Gastrocnemius medialis (tissue), 4 donors: Measurements from ENCODE around the gene RBM19. TPM values are rescaled to one million over a fixed set of nuclear protein-coding genes. Genes with fewer than 3 reads are reported as not detected.

Experiments
- ATAC-seq, 2 donors: fragments of 150-250 bp; one replicate each; pipeline ENCODE4 v1.9.1; 2016
- DNase-seq, 2 donors: peaks; one replicate each; pipeline ENCODE4 v3.0.0-alpha.2; 2019
- H3K27ac ChIP-seq, 4 donors: fragments of 200-600 bp; sonication (generic); 1 replicate in 1 of 4; 2 replicates in 3 of 4; pipeline ENCODE4 v1.5.1; 2016 to 2018; ENCODE audit warnings: mild to moderate bottlenecking in 2 of 4, moderate library complexity in 1 of 4
- H3K27me3 ChIP-seq, 3 donors: fragments of 200-600 bp; sonication (generic) in 2 of 3; 1 replicate in 1 of 3; 2 replicates in 2 of 3; pipeline versions ENCODE4 v1.5.1 to v1.6.0; 2016 to 2019; ENCODE audit warnings: mild to moderate bottlenecking in 1 of 3, moderate library complexity in 1 of 3
- H3K36me3 ChIP-seq, 2 donors: fragments of 200-600 bp; sonication (generic) in 1 of 2; one replicate each; pipeline ENCODE4 v1.5.1; 2017 to 2018
- H3K4me1 ChIP-seq, 2 donors: fragments of 200-600 bp; sonication (generic) in 1 of 2; one replicate each; pipeline ENCODE4 v1.5.1; 2016 to 2017; ENCODE audit warnings: mild to moderate bottlenecking in 2 of 2
- H3K4me3 ChIP-seq, 4 donors: fragments of 200-600 bp; sonication (generic) in 3 of 4; 1 replicate in 1 of 4; 2 replicates in 3 of 4; pipeline ENCODE4 v1.5.1; 2016 to 2019; ENCODE audit warnings: mild to moderate bottlenecking in 2 of 4
- H3K9me3 ChIP-seq, 3 donors: fragments of 200-600 bp; sonication (generic) in 2 of 3; 1 replicate in 1 of 3; 2 replicates in 2 of 3; pipeline ENCODE4 v1.5.1; 2016 to 2019
- CTCF ChIP-seq, 5 experiments: fragments of 450-650 bp in 3 of 5; fragments of 200-600 bp in 2 of 5; sonication (generic) in 2 of 5; IDR thresholded peaks in 4 of 5; conservative IDR thresholded peaks in 1 of 5; 1 replicate in 4 of 5; 2 replicates in 1 of 5; pipeline ENCODE4 v1.5.1; 2016 to 2019; ENCODE audit warnings: antibody characterized with exemption in 5 of 5, mild to moderate bottlenecking in 3 of 5, moderate library complexity in 3 of 5
- POLR2A ChIP-seq, 2 donors: fragments of 450-650 bp; IDR thresholded peaks; one replicate each; pipeline ENCODE4 v1.6.1; 2017; ENCODE audit warnings: antibody characterized with exemption in 2 of 2, mild to moderate bottlenecking in 2 of 2, moderate library complexity in 2 of 2
- in situ Hi-C, 4 donors: fragments of 200-750 bp; cut with MboI; loops; one replicate each; pipeline versions ENCODE4 v1.15.0 to v1.8.0; 2017; ENCODE audit warnings: low sequenced_read_pairs in 4 of 4
- intact Hi-C: fragments of 100-400 bp; cut with DNase I; formaldehyde crosslinking; loops from one replicate; pipeline ENCODE4 v1.15.1; 2023; ENCODE audit warnings: low total_unique reads
- total RNA-seq, 4 donors: library from RNA; depleted of rRNA; stranded (reverse); fragments of >200 nt; gene quantifications; one replicate each; pipeline versions ENCODE4 v1.1.0 to v1.2.3, GENCODE V29; 2016

Gene RBM19
- total RNA-seq, 4 donors from 2014 or later = 21.2 to 28.3 (median 26.8) TPM

GRCh38 chr12:113935459-113935858, 30.7 kb downstream of the RBM19 start:
- Histone ChIP-seq H3K4me1 (peaks cover 0 to 6% of the 10 kb centered on the region in 2 donors), H3K36me3 (peaks cover 0 to 64% of the 10 kb centered on the region in 2 donors), H3K4me3 (no peak overlapping the region), H3K27ac (no peak overlapping the region), H3K27me3 (no peaks in the 10 kb centered on the region), H3K9me3 (no peaks in the 10 kb centered on the region)
- TF ChIP-seq POLR2A (IDR thresholded peaks at IDR 0.05) = no peak
- TF ChIP-seq CTCF (IDR thresholded peaks at IDR 0.05 in 4 of 5, conservative IDR thresholded peaks at IDR 0.05 in 1 of 5) = no peak
- intact Hi-C loops (no loop called here), in situ Hi-C loops (no loop called here)
- no peak for ATAC-seq
- DNase-seq = no peak

GRCh38 chr12:113934946-113935345, 31.2 kb downstream of the RBM19 start:
- Histone ChIP-seq H3K4me1 (peaks cover 0 to 6% of the 10 kb centered on the region in 2 donors), H3K27me3 (no peaks in the 10 kb centered on the region), H3K9me3 (no peaks in the 10 kb centered on the region), H3K36me3 (peaks cover 0 to 59% of the 10 kb centered on the region in 2 donors), H3K27ac (no peak overlapping the region), H3K4me3 (no peak overlapping the region)
- no peak for ATAC-seq
- DNase-seq = no peak
- intact Hi-C loops (no loop called here), in situ Hi-C loops (no loop called here)
- no peak for TF ChIP-seq CTCF (IDR thresholded peaks at IDR 0.05 in 4 of 5, conservative IDR thresholded peaks at IDR 0.05 in 1 of 5)

GRCh38 chr12:113934060-113934814, 31.9 kb downstream of the RBM19 start:
- no peak for TF ChIP-seq CTCF (IDR thresholded peaks at IDR 0.05 in 4 of 5, conservative IDR thresholded peaks at IDR 0.05 in 1 of 5)
- no peak for TF ChIP-seq POLR2A (IDR thresholded peaks at IDR 0.05)
- no peak for ATAC-seq
- intact Hi-C loops = no loop called here
- in situ Hi-C loops = no loop called here
- peaks cover 0 to 6% of the 10 kb centered on the region in 2 donors for H3K4me1 ChIP-seq
- H3K27ac ChIP-seq = no peak overlapping the region
- peaks cover 0 to 52% of the 10 kb centered on the region in 2 donors for H3K36me3 ChIP-seq
- H3K4me3 ChIP-seq = no peak overlapping the region
- no peaks in the 10 kb centered on the region for H3K27me3 ChIP-seq
- DNase-seq = no peak
- no peaks in the 10 kb centered on the region for H3K9me3 ChIP-seq

GRCh38 chr12:113933201-113933786, 32.8 kb downstream of the RBM19 start:
- H3K36me3 ChIP-seq = peaks cover 0 to 43% of the 10 kb centered on the region in 2 donors

GRCh38 chr12:113932381-113933196, 33.5 kb downstream of the RBM19 start:
- TF ChIP-seq POLR2A (IDR thresholded peaks at IDR 0.05) (no peak), CTCF (IDR thresholded peaks at IDR 0.05 in 4 of 5, conservative IDR thresholded peaks at IDR 0.05 in 1 of 5) (no peak)
- no peak for ATAC-seq
- H3K27ac ChIP-seq = no peak overlapping the region
- H3K36me3 ChIP-seq = peaks cover 0 to 36% of the 10 kb centered on the region in 2 donors
- no peaks in the 10 kb centered on the region for H3K9me3 ChIP-seq
- H3K4me3 ChIP-seq = no peak overlapping the region
- in situ Hi-C loops = no loop called here
- H3K4me1 ChIP-seq = peaks cover 0 to 6% of the 10 kb centered on the region in 2 donors
- DNase-seq = peak in 1 of 2 donors; percentile 23
- H3K27me3 ChIP-seq = no peaks in the 10 kb centered on the region
- intact Hi-C loops = no loop called here

More at GRCh38 chr12:113933201-113933786, 32.8 kb downstream of the RBM19 start:
- DNase-seq = no peak
- Histone ChIP-seq H3K27ac (no peak overlapping the region), H3K27me3 (no peaks in the 10 kb centered on the region), H3K4me3 (no peak overlapping the region), H3K4me1 (peaks cover 0 to 6% of the 10 kb centered on the region in 2 donors), H3K9me3 (no peaks in the 10 kb centered on the region)
- in situ Hi-C loops = no loop called here
- no peak for ATAC-seq
- intact Hi-C loops = no loop called here
- TF ChIP-seq POLR2A (IDR thresholded peaks at IDR 0.05) = no peak
